Measurements from ENCODE around the gene CKM.
A peak's percentile ranks its signal among the peaks of the same experiment; 100 is the strongest.

Gene CKM

DNA sequence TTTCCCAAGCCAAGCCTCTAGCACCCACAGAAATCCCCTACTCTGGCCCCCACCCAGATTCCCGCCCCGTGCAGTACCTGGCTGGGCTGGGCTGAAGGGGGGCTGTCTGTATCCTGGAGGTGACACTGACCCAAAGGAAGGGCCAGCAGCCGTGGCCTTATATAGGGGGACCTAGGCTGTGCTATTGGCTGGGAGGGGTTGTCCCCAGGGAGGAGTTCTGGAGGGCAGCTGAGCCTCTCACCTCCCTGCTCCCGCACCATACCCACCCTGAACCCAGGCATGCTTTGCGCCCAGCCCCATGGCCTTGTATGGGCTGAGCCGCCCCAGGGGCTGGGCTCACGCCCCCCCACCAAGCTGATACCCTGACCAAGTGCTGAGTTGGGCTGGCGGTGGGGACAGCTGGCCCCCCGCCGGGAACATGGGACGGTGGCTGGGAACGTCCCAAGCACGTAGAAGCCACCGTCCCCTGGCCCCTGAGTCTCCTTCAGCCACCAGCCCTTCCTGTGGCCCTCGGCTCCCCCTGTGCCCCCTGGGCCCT, at the start of gene CKM:
TSS of gene CKM (minus strand) at position 132 of the 538 bp plus-strand sequence. CDS start 3,162 bp downstream, outside the sequence.
- DNase-seq, result no peak

DNA sequence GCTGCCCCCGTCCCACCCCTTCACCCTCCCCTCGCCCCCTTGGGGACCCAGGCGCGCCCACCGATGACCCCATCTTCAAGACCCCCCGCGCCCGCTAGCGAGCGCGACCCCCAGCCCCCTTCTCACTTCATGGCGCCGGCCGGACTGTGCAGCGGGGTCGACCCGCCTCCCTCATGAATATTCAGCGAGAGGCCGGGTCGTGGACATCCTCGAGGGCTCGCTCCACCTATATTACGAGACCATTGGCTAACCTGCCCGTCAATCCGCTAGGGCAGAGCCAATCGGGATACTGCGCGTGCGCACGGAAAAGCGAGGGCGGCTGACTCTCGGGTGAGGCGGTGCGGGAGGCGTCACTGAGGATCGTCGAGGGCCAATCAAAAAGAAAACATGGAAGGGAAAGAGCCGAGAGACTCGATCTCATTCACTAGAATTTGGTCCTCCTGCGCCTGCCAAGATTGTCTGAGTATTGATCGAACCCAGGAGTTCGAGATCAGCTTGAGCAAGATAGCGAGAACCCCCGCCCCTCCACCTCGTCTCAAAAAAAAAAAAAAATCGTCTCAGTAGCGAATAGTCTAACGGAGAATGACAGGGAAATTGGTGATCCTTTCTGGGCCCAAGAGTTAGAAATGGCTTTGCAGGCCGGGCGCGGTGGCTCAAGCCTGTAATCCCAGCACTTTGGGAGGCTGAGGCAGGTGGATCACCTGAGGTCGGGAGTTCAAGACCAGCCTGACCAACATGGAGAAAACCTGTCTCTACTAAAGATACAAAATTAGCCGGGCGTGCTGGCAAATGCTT, 47.9 kb upstream of the CKM start, which contains the start of gene ERCC2:
TSS of gene ERCC2 (minus strand) at position 164 of the 795 bp plus-strand sequence. CDS start at position 131, 33 bp downstream.
- peak; percentile 98 for DNase-seq

DNA sequence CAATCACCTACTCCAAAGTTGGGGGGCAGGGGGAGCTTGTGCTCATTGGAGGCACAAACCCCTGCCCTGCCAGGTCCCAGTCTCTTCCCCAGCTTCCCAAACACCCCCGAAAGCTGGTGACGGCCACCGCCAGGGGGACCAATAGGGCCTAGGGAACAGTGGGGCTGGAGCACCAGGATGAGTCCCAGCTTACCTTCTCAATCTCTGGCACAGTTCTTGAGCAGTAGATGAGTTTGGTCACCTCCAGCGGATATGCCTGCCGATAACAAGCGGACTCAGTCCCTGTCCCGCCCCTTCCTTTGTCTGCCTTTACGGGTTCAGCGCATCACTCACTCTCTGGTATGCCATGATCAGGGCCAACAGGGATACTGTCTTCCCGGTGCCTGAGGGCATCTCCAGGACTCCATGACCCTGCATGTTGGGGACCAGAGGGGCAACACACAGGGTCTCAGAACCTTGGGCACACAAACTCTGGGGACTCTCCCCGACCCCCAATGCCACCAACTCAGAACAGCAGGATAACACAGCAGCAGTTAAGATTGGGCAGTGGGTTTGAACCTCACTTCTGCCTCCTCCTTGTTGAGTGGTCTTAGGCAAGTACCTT, 46.2 kb upstream of the CKM start:
- DNase-seq, result no peak

DNA sequence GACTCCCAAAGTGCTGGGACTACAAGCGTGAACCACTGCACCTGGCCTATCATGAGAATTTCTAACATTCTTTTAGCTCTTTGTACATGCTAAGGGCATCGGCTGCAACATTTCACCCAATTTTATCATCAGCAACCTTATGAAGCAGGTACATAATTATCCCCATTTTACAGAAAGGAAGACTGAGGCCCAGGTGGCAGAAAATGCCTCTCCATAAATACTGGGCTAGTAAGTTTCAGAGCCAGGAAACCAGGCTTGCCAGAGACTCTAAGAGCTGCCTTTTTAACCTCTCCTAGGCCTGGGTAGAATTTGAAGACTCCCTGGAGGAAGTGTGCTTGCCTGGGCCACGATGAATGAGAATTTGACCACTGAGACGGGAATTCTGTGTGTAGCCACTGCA, 45.5 kb upstream of the CKM start:
- no peak for DNase-seq

DNA sequence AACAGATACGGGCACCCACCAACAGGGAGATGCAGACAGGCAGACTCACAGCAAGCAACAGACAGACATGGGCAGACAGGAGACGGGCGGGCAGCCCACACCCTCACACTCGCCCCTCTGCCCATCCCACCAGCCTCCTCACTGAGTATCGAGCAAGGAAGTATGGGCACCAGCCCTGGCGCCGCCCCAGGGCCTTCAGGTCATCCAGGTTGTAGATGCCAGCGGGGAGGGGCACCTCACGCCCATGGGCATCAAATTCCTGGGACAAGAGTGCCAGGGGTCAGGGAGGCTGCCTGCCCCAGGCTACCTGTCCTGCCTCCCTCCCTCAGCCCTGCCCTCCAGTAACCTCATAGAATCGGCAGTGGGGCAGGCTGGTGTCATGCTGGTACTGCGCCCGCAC, 42.0 kb upstream of the CKM start:
- DNase-seq, result no peak

DNA sequence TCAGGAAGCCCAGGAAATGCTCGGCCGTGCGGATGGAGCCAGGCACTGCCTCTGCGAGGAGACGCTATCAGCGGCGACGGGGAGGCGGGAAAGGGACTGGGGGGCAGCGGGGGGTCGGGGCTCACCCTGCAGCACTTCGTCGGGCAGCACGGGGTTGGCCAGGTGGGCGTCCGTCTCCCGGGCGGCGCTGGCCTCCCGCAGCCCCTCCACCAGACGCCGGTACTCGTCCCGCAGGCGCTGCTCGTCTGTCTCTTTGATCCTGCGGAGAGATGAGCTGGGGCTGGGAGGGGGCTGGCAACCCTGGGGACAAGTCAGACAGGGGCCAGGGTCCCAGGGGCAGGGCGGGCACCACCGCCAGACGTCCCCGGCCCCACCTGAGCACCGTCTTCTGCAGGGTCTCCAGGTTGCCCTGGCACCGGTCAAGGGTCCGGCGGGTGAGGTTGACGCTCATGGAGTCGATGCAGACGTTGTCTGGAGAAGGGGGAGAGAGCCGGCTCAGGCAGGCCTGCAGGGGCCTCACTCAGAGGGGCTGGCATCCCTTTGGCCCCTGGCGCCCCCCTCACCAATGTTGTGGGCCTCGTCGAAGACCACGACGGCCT, 41.3 kb upstream of the CKM start:
- no peak for DNase-seq

DNA sequence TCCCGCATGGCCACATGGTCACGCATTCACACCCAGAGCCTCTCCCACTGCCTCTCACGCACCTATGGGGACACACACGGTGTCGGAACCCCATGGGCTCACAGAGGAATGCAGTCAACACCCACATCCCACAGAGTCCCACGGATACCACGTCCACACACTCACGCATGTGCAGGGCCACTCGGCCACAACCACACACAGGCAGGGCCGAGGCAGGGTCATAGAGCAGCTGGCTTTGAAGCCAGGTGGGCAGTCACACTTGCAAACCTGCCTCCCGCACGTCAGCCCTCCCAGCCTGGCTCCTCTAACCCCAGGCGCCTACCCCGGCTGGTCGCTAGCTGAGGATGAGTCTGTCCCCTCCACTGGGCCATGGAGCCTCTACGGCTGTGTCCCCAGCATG, 39.6 kb upstream of the CKM start:
- no peak for DNase-seq

DNA sequence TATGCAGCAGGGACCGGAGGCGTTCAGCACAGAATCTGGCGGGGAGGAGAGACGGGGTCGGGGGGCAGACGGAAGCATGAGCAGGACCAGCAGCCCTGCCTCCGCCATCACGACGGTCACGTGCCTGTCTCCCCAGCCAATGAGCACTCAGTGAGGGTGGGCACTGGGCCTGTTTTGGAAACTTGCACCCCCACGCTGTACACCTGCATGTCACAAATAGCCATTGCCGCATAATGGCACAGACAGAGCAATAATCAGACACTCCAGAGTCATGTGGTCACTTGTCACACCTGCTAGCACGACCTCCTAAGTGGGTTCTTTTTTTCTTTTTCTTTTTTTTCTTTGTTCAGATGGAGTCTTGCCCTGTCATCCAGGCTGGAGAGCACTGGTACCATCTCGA, 38.9 kb upstream of the CKM start:
- no peak for DNase-seq

DNA sequence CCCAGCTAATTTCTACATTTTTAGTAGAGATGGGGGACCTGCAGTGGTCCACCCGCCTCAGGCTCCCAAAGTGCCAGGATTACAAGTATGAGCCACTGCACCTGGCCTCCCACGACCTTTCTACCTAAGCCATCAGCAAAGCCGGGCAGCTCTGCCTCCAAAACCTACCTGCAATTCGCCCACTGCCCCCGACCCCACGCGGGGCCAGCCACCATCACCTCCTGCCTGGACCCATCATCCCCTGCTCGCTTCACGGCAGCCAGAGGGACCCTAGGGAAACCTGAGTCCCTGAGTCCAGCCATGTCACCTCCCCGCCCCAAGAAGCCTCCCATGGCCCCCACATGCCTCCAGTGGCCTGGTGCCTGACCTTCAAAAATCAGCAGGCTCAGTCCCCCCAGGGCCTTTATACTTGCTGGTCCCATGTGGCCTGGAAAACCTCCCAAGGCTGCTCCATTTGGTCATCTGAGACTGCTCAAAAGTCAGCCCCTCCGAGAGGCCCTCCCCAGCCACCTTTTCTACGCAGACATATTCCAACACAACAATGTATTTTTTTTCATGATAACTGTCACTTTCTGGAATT, 35.6 kb upstream of the CKM start:
- no peak for DNase-seq

DNA sequence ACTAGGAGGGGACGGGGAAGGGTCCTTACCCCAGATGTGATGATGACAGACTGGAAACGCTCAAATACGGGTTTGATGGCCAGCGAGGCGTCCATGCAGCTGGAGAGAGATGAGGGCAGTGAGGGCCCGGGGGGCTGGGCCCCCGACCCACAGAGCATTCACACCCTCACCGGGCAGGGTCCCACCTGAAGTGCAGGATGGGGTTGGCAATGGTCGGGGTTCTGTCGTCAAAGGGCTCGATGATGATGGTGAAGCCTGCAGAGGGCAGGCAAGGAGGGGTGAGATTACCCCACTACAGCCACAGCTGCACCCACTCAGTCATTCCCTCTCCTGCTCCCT, 34.7 kb upstream of the CKM start:
- DNase-seq, result no peak

DNA sequence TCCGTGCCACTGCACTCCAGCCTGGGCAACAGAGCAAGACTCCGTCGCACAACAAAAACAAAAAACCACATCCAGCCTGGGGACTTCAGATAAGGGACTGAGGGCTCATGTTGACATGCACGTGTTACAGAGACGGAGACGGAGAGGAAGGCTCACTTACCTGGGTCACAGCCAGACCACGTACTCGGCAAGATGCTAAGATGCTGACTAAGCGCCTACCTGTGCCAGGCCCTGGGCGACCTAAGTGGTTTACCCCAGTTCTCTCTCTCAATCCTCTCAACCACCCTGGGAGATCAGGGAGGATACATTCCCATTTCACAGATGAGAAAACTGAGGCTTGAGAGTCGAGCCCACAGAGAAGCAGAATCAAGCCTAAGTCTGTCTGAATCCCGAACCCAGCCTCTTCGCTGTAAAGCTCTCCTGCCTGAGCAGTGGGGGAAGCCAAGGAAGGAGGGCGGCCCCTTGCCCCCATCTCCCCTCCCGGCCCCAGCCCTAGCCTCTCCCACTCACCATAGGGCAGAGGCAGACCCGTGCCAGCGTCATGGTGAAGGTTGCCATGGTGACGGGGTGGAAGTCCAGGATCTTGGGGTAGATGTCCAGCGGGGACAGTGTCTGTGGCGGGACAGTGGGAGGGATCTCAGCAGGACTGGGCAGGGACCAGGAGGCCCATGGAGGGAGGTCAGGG, 34.2 kb upstream of the CKM start:
- no peak for DNase-seq

DNA sequence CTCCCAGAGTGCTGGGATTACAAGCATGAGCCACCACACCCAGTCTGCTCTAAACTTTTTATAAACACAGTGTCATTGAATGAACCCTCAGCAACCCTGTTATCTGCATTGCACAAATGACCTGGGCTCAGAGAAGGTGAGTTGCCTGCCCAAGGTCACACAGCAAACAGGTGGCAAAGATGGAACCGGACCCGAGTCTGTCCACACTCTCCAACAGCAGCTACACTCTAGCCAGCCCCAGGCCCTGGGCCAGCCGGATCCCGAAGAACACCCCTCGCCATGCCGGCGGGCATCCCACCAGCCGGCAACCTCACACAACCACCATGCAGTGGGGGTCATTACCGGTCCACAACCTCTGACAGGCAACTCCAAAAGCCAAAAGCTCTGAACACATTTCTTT, 33.2 kb upstream of the CKM start:
- DNase-seq, result no peak

DNA sequence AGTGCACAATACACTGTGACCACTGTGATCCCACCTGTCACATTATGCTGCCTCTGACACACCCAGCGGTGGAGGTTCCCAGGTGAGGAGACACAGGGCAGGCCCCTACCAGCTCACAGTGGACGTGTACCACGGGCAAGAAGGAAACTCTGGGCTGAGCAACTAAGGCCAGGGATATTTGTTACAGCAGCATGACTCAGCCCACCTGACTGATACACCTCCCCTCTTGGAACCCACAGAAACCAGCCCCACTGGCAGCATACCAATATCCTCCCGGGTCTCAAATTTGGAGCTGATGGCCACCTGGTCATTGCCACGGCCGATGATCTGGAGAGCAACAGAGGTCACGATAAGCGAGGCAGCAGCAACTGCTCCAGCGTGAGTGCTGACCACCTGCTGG, 32.7 kb upstream of the CKM start:
- no peak for DNase-seq

DNA sequence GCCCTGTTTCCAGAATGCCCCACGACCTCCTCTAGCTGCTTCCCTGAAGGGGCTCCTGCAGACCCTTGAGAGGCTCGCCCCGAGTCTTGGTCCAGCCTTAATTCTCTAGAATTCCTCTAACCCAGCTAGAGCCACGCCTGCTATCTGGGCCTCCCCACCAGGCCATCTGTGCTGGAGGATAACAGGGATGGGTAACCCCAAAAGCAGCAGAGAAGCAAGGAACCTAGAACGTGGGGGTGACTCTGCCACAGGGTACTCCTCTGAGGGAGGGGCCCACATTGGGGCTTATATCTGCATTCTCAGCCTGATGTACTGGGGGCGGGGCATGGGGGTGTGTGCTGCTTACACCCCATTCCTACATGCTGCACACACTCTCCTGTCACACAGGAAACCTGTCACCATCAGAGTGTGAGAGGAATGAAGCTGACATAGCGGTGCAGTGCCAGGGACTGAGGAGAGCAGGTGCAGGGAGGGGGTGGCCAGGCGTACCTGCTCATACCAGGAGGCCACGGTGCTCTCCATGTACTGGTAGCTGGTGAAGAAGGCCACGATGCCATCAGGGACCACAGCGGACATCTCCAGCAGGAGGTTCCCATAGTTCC, 31.7 kb upstream of the CKM start:
- no peak for DNase-seq

DNA sequence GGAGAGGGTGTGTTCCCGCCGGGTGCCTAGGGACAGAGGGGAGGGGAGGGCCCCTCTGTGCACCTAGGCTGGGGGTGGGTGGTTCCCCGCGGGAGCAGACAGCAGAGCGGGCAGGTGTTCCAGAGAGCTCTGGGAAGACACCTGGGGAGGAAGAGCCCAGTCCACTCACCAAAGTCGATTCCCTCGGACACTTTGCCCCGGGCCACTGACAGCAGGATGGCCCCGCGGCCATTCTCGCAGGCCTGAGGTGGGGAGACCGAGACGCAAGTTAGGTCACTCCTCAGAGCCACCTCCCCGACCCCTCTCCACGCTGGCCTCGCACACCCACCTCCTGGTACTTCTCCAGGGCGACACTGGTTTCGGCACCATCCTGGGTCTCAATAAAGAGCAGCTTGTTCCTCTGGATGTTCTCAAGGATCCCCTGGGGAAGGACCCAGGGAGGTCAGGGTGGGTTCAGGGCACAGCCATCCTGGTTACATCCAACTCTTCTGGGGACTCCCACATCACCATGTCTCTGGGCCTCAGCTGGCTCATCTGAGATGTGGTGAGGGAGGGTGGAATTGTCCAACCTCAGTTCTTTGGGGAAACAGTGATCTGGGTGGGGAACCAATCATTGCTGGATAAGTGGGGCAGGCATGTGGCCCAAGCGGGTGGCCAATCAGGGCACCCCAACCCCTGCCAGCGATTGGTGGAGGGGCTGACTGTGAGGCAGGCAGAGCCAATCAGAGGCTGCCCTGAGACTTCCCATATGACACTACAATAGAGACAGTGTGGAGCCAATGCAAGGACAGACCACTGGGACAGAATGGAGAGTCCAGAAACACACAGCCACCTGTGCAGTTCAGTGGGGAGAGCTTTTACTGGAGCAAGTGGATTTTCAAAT, 30.5 kb upstream of the CKM start:
- DNase-seq, result no peak

DNA sequence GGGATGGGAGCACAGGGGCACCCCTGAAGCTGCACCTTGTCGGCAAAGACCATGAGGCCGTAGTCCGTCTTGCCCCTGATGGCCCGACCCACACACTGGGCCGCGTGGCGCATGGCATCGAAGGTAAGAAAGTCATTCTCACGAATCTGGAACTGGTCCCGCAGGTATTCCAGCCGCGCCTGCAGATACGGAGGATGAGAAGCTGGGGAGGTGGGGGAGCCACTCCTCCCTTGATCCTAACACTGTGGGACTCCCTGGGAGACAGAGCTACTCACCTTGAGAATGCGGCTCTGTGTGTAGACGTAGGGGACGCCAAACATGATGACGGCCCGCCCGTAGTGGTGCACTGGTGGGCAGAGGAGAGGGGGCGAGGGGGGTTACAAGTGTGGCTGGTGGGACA, 29.8 kb upstream of the CKM start:
- no peak for DNase-seq

DNA sequence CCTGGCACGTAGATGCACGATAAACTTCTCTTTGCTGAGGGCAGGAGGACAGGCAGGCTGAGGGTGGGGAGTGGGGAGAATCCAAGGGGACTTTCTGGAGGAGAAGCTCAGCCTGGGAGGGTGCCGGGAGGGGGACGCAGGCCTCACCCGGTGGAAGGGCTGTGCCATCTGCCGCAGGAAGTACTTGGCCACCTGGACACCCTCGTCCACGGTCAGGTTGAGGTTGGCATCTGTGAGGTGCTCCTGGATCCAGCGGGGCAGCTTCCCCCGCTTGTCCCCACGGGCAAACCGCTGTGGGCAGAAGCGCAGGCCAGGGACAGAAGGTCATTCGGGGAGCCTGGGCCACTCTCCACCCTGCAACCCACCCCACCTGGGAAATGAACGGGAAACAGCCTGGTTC, 29.4 kb upstream of the CKM start:
- DNase-seq, result no peak

DNA sequence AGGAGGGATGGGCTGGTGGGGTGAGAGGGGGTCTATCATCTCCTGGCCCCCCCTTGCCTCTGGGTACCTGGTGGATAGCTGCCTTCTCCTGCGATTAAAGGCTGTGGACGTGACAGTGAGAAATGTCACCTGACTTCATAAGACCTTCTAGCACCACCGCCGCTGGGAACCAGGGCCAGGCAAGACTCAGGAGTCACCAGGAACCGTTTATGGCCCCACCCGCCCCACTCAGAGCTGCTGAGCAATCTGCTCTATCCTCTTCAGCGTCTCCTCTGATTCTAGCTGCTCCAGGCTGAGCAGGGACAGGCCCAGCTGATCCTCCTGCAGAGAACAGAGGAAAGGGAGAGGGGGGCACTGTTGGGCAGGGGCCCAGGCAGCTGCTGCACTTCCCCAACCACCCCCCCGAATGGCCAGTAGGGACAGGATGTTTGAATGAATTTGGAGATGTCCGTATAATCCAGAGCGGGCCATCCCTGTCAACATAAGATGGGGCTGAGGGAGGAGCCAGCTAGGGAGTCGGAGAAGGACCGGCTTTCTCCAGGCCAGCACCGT, 28.8 kb upstream of the CKM start:
- DNase-seq, result no peak

DNA sequence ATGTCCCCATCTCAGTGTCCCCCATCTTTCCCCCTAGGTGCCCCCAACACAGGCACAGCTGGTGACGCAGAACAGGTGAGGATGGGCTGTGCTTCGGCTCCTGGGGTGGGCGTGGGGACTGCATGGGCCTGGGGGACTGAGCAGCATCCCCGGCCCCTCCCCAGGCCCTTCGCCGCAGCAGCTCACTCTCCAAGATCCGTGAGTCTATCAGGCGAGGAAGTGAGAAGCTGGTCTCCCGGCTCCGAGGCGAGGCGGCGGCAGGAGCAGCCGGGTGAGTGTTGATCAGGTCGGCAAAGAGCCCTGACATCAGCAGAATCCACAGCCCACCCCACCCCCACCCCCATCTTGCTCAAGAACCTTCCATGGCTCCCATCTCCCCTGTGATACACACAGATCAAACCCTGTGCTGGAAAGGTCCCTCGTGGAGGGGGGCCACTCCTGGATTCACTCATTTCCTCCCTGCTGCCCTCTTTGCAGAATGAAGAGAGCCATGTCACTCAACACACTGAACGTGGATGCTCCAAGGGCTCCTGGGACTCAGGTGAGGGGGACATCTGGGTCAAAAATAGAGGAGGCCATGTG, 27.9 kb upstream of the CKM start:
- no peak for DNase-seq

DNA sequence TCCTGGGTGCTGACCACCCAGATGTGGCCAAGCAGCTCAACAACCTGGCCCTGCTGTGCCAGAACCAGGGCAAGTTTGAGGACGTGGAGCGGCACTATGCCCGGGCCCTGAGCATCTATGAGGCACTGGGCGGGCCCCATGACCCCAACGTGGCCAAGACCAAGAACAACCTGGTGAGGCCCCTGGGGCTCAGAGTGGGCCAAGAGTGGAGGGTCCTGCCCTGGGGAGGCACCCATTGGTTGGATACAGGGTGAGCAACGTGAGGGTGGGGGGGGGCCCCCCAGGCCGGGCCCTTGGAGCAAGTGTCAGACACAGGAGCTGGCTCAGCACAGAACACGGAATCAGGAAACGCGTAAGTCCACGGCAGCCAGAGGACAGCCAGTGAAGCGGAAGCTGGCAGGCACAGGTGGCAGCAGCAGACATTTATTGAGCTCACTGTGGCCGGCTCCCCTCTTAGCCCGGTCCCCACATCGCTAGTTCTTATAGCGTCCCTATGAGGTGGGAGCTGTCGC, 26.8 kb upstream of the CKM start:
- no peak for DNase-seq

DNA sequence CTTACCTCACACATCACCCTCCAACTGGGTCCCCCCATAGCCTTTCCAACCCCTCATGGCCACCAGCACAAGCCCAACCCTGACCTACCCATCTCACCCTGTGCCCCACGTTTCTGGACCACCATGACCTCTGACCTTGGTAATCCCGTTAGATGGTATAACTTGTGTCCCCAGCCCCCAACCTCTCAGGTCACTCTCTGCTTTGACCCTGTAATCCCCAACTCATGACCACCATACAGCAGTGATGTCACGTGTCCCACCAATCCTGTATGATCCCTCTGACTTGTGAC, 26.4 kb upstream of the CKM start:
- no peak for DNase-seq

Data from CD4-positive, alpha-beta T cell treated with Interferon gamma for 1 hour (primary cell).